ENCODE data around the gene TRAF2.

DNA sequence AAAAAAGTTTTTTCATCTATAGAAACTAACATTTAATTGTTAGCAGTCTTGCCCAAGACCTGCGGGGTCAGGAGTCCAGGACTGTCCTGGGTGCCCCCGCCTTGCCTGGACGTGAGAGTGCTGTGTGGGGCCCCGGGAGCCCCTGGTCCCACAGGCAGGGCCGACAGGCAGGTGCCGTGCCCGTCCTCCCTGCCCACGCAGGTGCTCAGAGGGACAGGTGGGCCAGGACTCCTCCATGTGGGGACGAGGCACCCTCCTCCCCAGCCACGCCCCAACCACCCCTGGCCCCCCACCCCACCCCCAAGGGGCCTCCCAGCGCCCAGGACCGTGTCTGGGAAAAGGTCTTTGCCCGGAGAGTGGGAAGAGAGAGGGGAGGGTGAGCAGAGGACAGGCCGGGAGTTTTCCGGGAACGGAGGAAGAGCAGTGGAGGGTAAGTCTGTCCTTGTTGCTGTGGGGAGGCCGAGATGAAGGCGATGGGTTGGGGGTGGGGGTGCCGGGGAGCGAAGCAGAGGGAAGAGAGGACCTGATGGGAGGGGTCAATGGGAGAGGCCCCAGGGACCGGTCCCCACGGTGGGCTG, 63.0 kb downstream of the TRAF2 start:
- TF ChIP-seq YBX1 (IDR thresholded peaks at IDR 0.05) (no peak), GABPB1 (CRISPR knock-in tag; IDR thresholded peaks at IDR 0.05) (no peak)
